ENCODE data around the gene ANKRD29.
"Not testable (repeated sequence)": the region's sequence is repeated elsewhere in the genome, so short reads cannot be mapped to it uniquely, and the experiment has no call there.

Gene ANKRD29

DNA sequence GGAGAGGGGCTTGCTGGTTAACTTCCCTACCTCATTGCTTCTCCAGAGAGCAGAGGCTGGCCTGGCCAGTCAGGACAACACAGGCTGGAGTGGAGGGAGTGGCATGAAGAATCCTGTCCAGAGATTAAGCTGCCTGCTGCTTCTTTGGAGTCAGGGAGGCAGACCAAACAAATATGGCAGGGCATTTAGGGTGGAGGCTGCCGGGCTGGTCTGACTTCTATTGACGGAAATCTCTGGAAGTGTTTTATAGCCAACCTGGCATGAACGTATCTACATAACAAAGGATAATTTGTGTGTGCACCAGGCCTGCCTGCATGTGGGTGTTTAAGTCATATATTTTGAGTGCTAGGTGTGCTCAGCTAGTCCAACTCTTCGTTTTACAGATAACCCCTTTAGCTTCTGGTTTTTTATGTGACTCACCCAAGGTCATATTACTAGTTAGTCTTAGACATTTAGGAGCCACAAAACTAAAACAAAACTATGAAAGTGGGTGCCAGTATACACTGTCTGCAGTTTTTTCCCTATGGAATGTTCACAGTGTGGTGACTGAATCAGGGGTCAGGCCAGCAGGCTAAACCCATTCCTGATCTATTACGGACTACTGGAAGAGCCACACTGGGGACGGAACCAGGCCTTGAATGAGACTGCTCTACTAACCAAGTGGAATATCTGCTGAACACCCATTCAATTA, 81.9 kb downstream of the ANKRD29 start:
- Histone ChIP-seq H3K4me2 (ENCODE audit: low read length) (no peak overlapping the region), H4K20me1 (ENCODE audit: insufficient read depth, low read length) (no peaks in the 10 kb centered on the region), H3K79me2 (ENCODE audit: insufficient read depth, low read length) (0 out of 2 replicates have a peak, but pooled peaks cover 5% of the 10 kb centered on the region)

DNA sequence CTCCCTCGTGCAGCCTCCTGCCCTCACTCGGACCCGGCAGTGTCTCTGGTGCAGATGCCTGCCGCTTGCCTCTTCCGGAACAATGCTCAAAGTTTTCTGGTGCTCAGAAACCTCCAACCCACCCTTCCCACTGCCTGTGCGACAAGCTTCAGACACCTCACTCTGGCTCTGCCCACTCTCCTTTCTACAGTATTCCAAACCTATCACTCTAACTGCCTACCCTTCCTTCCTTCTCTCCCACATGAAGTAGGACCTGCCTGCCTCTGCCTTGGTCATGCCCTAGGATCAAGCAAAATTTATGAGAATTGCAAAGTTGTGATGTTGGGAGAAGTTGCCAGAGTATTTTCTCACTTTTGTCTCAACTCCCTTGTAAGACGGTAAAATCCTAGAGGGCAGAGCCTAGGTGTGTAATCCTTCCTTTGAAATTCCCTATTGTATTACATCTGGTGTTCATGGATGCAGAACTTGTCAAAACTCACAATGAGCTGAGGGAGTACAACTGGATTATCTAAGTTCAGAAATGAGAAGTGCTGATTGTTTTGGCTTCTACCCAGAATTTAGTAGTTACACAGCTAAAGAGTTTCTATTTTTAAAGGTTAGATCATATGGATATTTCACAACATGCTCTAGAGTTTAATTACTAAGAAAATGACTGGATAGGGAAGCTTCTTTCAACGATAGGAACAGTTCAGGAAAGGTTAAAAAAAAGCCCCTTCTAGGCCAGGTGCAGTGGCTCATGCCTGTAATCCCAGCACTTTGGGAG, 83.6 kb downstream of the ANKRD29 start:
- H4K20me1 ChIP-seq (ENCODE audit: insufficient read depth, low read length): no peaks in the 10 kb centered on the region

More for the DNA sequence above, 81.9 kb downstream of the ANKRD29 start:
- Histone ChIP-seq H3K9me3 (ENCODE audit: low read length) (no peaks in the 10 kb centered on the region), H3K9me2 (ENCODE audit: low read depth, low read length) (no peaks in the 10 kb centered on the region), H3K9ac (ENCODE audit: low read length) (no peak overlapping the region), H3K27me3 (ENCODE audit: insufficient read depth, low read length) (no peaks in the 10 kb centered on the region), H2AFZ (ENCODE audit: low read length) (no peak overlapping the region), H3F3A (ENCODE audit: insufficient read depth, low read length) (no peaks in the 10 kb centered on the region), H3K36me3 (ENCODE audit: insufficient read depth, low read length) (peaks cover 4% of the 10 kb centered on the region), H3K4me1 (ENCODE audit: insufficient read depth, low read length, severe bottlenecking) (peaks cover 46% of the 10 kb centered on the region), H3K27ac (ENCODE audit: low read depth, low read length, poor library complexity, severe bottlenecking) (no peak overlapping the region), H3K4me3 (ENCODE audit: low read depth, low read length, poor library complexity, severe bottlenecking) (no peak overlapping the region)
- TF ChIP-seq EZH2 (IDR thresholded peaks at IDR 0.05; ENCODE audit: borderline replicate concordance, low read length): no peak

DNA sequence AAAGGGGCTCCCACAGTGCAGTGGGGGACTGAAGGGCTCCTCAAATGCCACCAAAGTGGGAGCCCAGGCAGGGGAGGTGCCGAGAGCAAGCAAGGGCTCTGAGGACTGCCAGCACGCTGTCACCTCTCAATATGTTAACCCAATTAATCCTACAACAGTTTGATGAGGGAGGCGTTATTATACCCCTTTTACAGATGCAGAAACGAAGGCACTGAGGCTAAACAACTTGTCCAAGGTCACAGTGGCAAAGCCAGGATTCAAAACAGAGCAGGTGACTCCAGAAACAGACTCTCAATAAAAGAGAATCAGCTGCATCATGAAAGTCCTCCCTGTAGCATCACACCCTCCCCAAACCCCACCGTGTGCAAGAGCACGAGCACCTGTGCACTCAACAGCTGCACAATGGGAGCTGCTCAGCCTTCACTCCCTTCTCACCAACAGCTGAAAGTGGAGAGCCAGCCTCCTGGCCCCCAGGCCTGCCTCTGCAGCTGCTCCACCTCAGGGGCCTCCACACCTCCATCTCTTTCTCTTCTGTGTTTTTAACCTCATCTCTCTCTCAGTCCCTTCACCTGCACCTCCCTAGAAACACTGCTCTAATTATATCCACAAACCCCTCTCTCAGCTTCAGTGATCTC, 84.5 kb downstream of the ANKRD29 start:
- TF ChIP-seq, protein P1, sequence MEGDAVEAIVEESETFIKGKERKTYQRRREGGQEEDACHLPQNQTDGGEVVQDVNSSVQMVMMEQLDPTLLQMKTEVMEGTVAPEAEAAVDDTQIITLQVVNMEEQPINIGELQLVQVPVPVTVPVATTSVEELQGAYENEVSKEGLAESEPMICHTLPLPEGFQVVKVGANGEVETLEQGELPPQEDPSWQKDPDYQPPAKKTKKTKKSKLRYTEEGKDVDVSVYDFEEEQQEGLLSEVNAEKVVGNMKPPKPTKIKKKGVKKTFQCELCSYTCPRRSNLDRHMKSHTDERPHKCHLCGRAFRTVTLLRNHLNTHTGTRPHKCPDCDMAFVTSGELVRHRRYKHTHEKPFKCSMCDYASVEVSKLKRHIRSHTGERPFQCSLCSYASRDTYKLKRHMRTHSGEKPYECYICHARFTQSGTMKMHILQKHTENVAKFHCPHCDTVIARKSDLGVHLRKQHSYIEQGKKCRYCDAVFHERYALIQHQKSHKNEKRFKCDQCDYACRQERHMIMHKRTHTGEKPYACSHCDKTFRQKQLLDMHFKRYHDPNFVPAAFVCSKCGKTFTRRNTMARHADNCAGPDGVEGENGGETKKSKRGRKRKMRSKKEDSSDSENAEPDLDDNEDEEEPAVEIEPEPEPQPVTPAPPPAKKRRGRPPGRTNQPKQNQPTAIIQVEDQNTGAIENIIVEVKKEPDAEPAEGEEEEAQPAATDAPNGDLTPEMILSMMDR (IDR thresholded peaks at IDR 0.05; ENCODE audit: low read length): no peak
- TF ChIP-seq EZH2 (IDR thresholded peaks at IDR 0.05; ENCODE audit: borderline replicate concordance, low read length): no peak
- Histone ChIP-seq H3K4me2 (ENCODE audit: low read length) (no peak overlapping the region), H3K27ac (ENCODE audit: low read depth, low read length, poor library complexity, severe bottlenecking) (peak overlapping the region; percentile 45), H3K9me2 (ENCODE audit: low read depth, low read length) (no peaks in the 10 kb centered on the region), H3K4me3 (ENCODE audit: low read depth, low read length, poor library complexity, severe bottlenecking) (no peak overlapping the region), H3K4me1 (ENCODE audit: insufficient read depth, low read length, severe bottlenecking) (peaks cover 43% of the 10 kb centered on the region), H4K20me1 (ENCODE audit: insufficient read depth, low read length) (no peaks in the 10 kb centered on the region), H3K9ac (ENCODE audit: low read length) (no peak overlapping the region), H3K79me2 (ENCODE audit: insufficient read depth, low read length) (no peaks in the 10 kb centered on the region), H3F3A (ENCODE audit: insufficient read depth, low read length) (no peaks in the 10 kb centered on the region), H2AFZ (ENCODE audit: low read length) (no peak overlapping the region), H3K36me3 (ENCODE audit: insufficient read depth, low read length) (peaks cover 9% of the 10 kb centered on the region), H3K27me3 (ENCODE audit: insufficient read depth, low read length) (no peaks in the 10 kb centered on the region), H3K9me3 (ENCODE audit: low read length) (no peaks in the 10 kb centered on the region)

More for the DNA sequence above, 83.6 kb downstream of the ANKRD29 start:
- no peaks in the 10 kb centered on the region for H3K9me2 ChIP-seq (ENCODE audit: low read depth, low read length)
- no peak for TF ChIP-seq EZH2 (IDR thresholded peaks at IDR 0.05; ENCODE audit: borderline replicate concordance, low read length)
- TF ChIP-seq, protein P1 (IDR thresholded peaks at IDR 0.05; ENCODE audit: low read length): no peak
- H3K79me2 ChIP-seq (ENCODE audit: insufficient read depth, low read length): no peaks in the 10 kb centered on the region
- no peaks in the 10 kb centered on the region for H3K9me3 ChIP-seq (ENCODE audit: low read length)
- no peak overlapping the region for H2AFZ ChIP-seq (ENCODE audit: low read length)
- no peaks in the 10 kb centered on the region for H3F3A ChIP-seq (ENCODE audit: insufficient read depth, low read length)
- no peaks in the 10 kb centered on the region for H3K27me3 ChIP-seq (ENCODE audit: insufficient read depth, low read length)
- H3K27ac ChIP-seq (ENCODE audit: low read depth, low read length, poor library complexity, severe bottlenecking): peak overlapping the region; percentile 45
- H3K4me3 ChIP-seq (ENCODE audit: low read depth, low read length, poor library complexity, severe bottlenecking): no peak overlapping the region
- no peak overlapping the region for H3K4me2 ChIP-seq (ENCODE audit: low read length)
- H3K4me1 ChIP-seq (ENCODE audit: insufficient read depth, low read length, severe bottlenecking): peaks cover 43% of the 10 kb centered on the region
- peaks cover 8% of the 10 kb centered on the region for H3K36me3 ChIP-seq (ENCODE audit: insufficient read depth, low read length)
- no peak overlapping the region for H3K9ac ChIP-seq (ENCODE audit: low read length)

DNA sequence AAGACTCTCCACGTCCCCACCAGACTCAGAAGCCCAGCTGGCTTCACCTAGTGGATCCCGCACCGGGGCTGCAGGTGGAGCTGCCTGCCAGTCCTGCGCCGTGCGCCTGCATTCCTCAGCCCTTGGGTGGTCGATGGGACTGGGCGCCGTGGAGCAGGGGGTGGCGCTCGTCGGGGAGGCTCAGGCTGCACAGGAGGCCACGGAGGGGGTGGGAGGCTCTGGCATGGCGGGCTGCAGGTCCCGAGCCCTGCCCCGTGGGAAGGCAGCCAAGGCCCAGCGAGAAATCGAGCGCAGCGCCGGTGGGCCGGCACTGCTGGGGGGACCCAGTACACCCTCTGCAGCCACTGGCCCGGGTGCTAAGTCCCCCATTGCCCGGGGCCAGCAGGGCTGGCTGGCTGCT, 85.2 kb downstream of the ANKRD29 start:
- peaks cover 15% of the 10 kb centered on the region for H3K36me3 ChIP-seq (ENCODE audit: insufficient read depth, low read length)
- H3K9me2 ChIP-seq (ENCODE audit: low read depth, low read length); H2AFZ ChIP-seq (ENCODE audit: low read length); H3K27ac ChIP-seq (ENCODE audit: low read depth, low read length, poor library complexity, severe bottlenecking); H3K79me2 ChIP-seq (ENCODE audit: insufficient read depth, low read length); H3K4me3 ChIP-seq (ENCODE audit: low read depth, low read length, poor library complexity, severe bottlenecking); H3K9ac ChIP-seq (ENCODE audit: low read length); H4K20me1 ChIP-seq (ENCODE audit: insufficient read depth, low read length); H3K27me3 ChIP-seq (ENCODE audit: insufficient read depth, low read length); H3K9me3 ChIP-seq (ENCODE audit: low read length); H3F3A ChIP-seq (ENCODE audit: insufficient read depth, low read length); H3K4me2 ChIP-seq (ENCODE audit: low read length): not testable (repeated sequence)
- peaks cover 43% of the 10 kb centered on the region for H3K4me1 ChIP-seq (ENCODE audit: insufficient read depth, low read length, severe bottlenecking)

Measured in OCI-LY1 (cell line).